ENCODE data around the gene RAMACL. TPM values are rescaled to one million over a fixed set of nuclear protein-coding genes. Genes with fewer than 3 reads are reported as not detected.
A peak's percentile ranks its signal among the peaks of the same experiment; 100 is the strongest.

The RAMACL gene
- total RNA-seq, 1 experiment from 2014 or later: 0.77 TPM

- H3K4me3 ChIP-seq (ENCODE audit: low read depth, low read length, poor library complexity, severe bottlenecking): no peak overlapping the region
- BruUV-seq (replicated peaks): no TSS peak
- H3K4me1 ChIP-seq (ENCODE audit: insufficient read depth, low read length, poor library complexity, severe bottlenecking): no peaks in the 10 kb centered on the region
- no peak overlapping the region for H3K27ac ChIP-seq (ENCODE audit: low read depth, low read length, poor library complexity, severe bottlenecking)
- TF ChIP-seq CTCF (conservative IDR thresholded peaks at IDR 0.05; ENCODE audit: low read depth, low read length) (0 out of 2 replicates have a peak, but pooled peaks have one; percentile 10), EZH2 (IDR thresholded peaks at IDR 0.05; ENCODE audit: borderline replicate concordance, low read depth, low read length, poor library complexity, severe bottlenecking) (no peak)
- DNase-seq (ENCODE audit: low spot score): peak; percentile 23
- intact Hi-C loops (cut with micrococcal nuclease; ENCODE audit: unreplicated experiment): no loop called here
- H3K27me3 ChIP-seq (replicated peaks; ENCODE audit: insufficient read depth, low read depth, low read length, poor library complexity): no peaks in the 10 kb centered on the region
- POLR2A ChIA-PET (ENCODE audit: low non-redundant PET): no interaction called here
- no peaks in the 10 kb centered on the region for H3K36me3 ChIP-seq (ENCODE audit: insufficient read depth, low read length, poor library complexity, severe bottlenecking)
- no peaks in the 10 kb centered on the region for H3K9me3 ChIP-seq (ENCODE audit: low read depth, low read length, poor library complexity, severe bottlenecking)
- CTCF ChIA-PET: no interaction called here
Measured at GRCh38 chr6:166614589-166614988, 28.1 kb upstream of the RAMACL start.

- POLR2A ChIA-PET (ENCODE audit: low non-redundant PET): no interaction called here
- Histone ChIP-seq H3K4me3 (ENCODE audit: low read depth, low read length, poor library complexity, severe bottlenecking) (no peak overlapping the region), H3K27ac (ENCODE audit: low read depth, low read length, poor library complexity, severe bottlenecking) (no peak overlapping the region)
Measured at GRCh38 chr6:166614171-166614583, 27.7 kb upstream of the RAMACL start.

GRCh38 chr6:166613027-166613426 is 26.5 kb upstream of the RAMACL start:
- DNase-seq (ENCODE audit: low spot score): no peak
- Histone ChIP-seq H3K36me3 (ENCODE audit: insufficient read depth, low read length, poor library complexity, severe bottlenecking) (no peaks in the 10 kb centered on the region), H3K27ac (ENCODE audit: low read depth, low read length, poor library complexity, severe bottlenecking) (no peak overlapping the region), H3K9me3 (ENCODE audit: low read depth, low read length, poor library complexity, severe bottlenecking) (no peaks in the 10 kb centered on the region), H3K4me3 (ENCODE audit: low read depth, low read length, poor library complexity, severe bottlenecking) (no peak overlapping the region), H3K4me1 (ENCODE audit: insufficient read depth, low read length, poor library complexity, severe bottlenecking) (no peaks in the 10 kb centered on the region), H3K27me3 (replicated peaks; ENCODE audit: insufficient read depth, low read depth, low read length, poor library complexity) (no peaks in the 10 kb centered on the region)
- ChIA-PET POLR2A (ENCODE audit: low non-redundant PET) (no interaction called here), CTCF (no interaction called here)
- intact Hi-C loops (cut with micrococcal nuclease; ENCODE audit: unreplicated experiment): no loop called here
- TF ChIP-seq CTCF (conservative IDR thresholded peaks at IDR 0.05; ENCODE audit: low read depth, low read length) (no peak), EZH2 (IDR thresholded peaks at IDR 0.05; ENCODE audit: borderline replicate concordance, low read depth, low read length, poor library complexity, severe bottlenecking) (no peak)
- BruUV-seq (replicated peaks): no TSS peak

More at GRCh38 chr6:166614171-166614583, 27.7 kb upstream of the RAMACL start:
- intact Hi-C loops (cut with micrococcal nuclease; ENCODE audit: unreplicated experiment): no loop called here
- no peaks in the 10 kb centered on the region for H3K9me3 ChIP-seq (ENCODE audit: low read depth, low read length, poor library complexity, severe bottlenecking)
- DNase-seq (ENCODE audit: low spot score): no peak
- TF ChIP-seq EZH2 (IDR thresholded peaks at IDR 0.05; ENCODE audit: borderline replicate concordance, low read depth, low read length, poor library complexity, severe bottlenecking) (no peak), CTCF (conservative IDR thresholded peaks at IDR 0.05; ENCODE audit: low read depth, low read length) (no peak)
- no peaks in the 10 kb centered on the region for H3K36me3 ChIP-seq (ENCODE audit: insufficient read depth, low read length, poor library complexity, severe bottlenecking)
- no TSS peak for BruUV-seq (replicated peaks)
- no peaks in the 10 kb centered on the region for H3K27me3 ChIP-seq (replicated peaks; ENCODE audit: insufficient read depth, low read depth, low read length, poor library complexity)
- CTCF ChIA-PET: no interaction called here
- no peaks in the 10 kb centered on the region for H3K4me1 ChIP-seq (ENCODE audit: insufficient read depth, low read length, poor library complexity, severe bottlenecking)

All from A673 (cell line).